Activated CD8-positive, alpha-beta memory T cell treated with anti-CD3 and anti-CD28 coated beads for 4 hours (primary cell): ENCODE results near the gene MINDY4.

Experiments used
- DNase-seq, 2 donors: peaks; one replicate each; pipeline ENCODE4 v3.0.0-alpha.2; 2020; ENCODE audit warnings: low read depth in 2 of 2

MINDY4 gene

GRCh38 chr7:30900803-30901362 is 129.7 kb downstream of the MINDY4 start:
- DNase-seq, result no peak

- no peak for DNase-seq
Observed at GRCh38 chr7:30901856-30902255, 130.6 kb downstream of the MINDY4 start.

- DNase-seq, result no peak
Observed at GRCh38 chr7:30902466-30902865, 131.2 kb downstream of the MINDY4 start.

GRCh38 chr7:30903146-30903545 is 131.9 kb downstream of the MINDY4 start:
- DNase-seq, result no peak

GRCh38 chr7:30904561-30904960 is 133.3 kb downstream of the MINDY4 start:
- no peak for DNase-seq

GRCh38 chr7:30905078-30906012 is 134.1 kb downstream of the MINDY4 start:
- no peak for DNase-seq

- no peak for DNase-seq
Observed at GRCh38 chr7:30906014-30906413, 134.8 kb downstream of the MINDY4 start.

- DNase-seq, result no peak
Observed at GRCh38 chr7:30906515-30907240, 135.5 kb downstream of the MINDY4 start.

- DNase-seq, result no peak
Observed at GRCh38 chr7:30907527-30908267, 136.5 kb downstream of the MINDY4 start.

- no peak for DNase-seq
Observed at GRCh38 chr7:30908681-30909080, 137.5 kb downstream of the MINDY4 start.

GRCh38 chr7:30909431-30909830 is 138.2 kb downstream of the MINDY4 start:
- no peak for DNase-seq

GRCh38 chr7:30910411-30911073 is 139.3 kb downstream of the MINDY4 start:
- no peak for DNase-seq

- no peak for DNase-seq
Observed at GRCh38 chr7:30911133-30911532, 139.9 kb downstream of the MINDY4 start.

- no peak for DNase-seq
Observed at GRCh38 chr7:30911561-30911969, 140.3 kb downstream of the MINDY4 start, which contains the start of gene AQP1. Gene AQP1 (plus strand): TSS chr7:30911853. CDS start chr7:30911910, 57 bp downstream.

GRCh38 chr7:30912021-30912730 is 141.0 kb downstream of the MINDY4 start:
- DNase-seq, result no peak

- no peak for DNase-seq
Observed at GRCh38 chr7:30912731-30912985, 141.4 kb downstream of the MINDY4 start.

GRCh38 chr7:30912986-30913811 is 142.0 kb downstream of the MINDY4 start:
- DNase-seq, result no peak

- DNase-seq, result no peak
Observed at GRCh38 chr7:30913821-30914515, 142.8 kb downstream of the MINDY4 start.

- no peak for DNase-seq
Observed at GRCh38 chr7:30914596-30914995, 143.4 kb downstream of the MINDY4 start.
